H9 (cell line): ENCODE measurements around the gene KIF26B. TPM values are rescaled to one million over a fixed set of nuclear protein-coding genes. Genes with fewer than 3 reads are reported as not detected.

Source experiments
- DNase-seq: peaks from one replicate; pipeline ENCODE4 v3.0.0-alpha.2; 2017
- H2AFZ ChIP-seq: one replicate; pipeline ENCODE4 v1.6.1; 2013; ENCODE audit warnings: mild to moderate bottlenecking, low read length, control low read depth, moderate library complexity
- H2AK5ac ChIP-seq: 2 replicates; pipeline ENCODE4 v1.6.1; 2013; ENCODE audit warnings: low read length, control low read depth, mixed read lengths; ENCODE audit not compliant: insufficient read length
- H2BK120ac ChIP-seq: one replicate; pipeline ENCODE4 v1.6.1; 2013; ENCODE audit warnings: low read depth, mild to moderate bottlenecking, low read length, control low read depth, inconsistent platforms; ENCODE audit not compliant: poor library complexity, severe bottlenecking
- H2BK12ac ChIP-seq: 2 replicates; pipeline ENCODE4 v1.6.1; 2013; ENCODE audit warnings: low read length, control low read depth, mixed read lengths, low read depth; ENCODE audit not compliant: insufficient read length
- H2BK15ac ChIP-seq: 2 replicates; pipeline ENCODE4 v1.6.1; 2013; ENCODE audit warnings: low read depth, low read length, control low read depth
- H2BK20ac ChIP-seq: one replicate; pipeline ENCODE4 v1.6.1; 2013; ENCODE audit warnings: low read depth, mild to moderate bottlenecking, low read length, control low read depth, inconsistent platforms; ENCODE audit not compliant: poor library complexity, severe bottlenecking
- H2BK5ac ChIP-seq: 2 replicates; pipeline ENCODE4 v1.6.1; 2013; ENCODE audit warnings: low read length, control low read depth, mixed read lengths; ENCODE audit not compliant: insufficient read length
- H3K14ac ChIP-seq: 2 replicates; pipeline ENCODE4 v1.6.1; 2013; ENCODE audit warnings: low read length, control low read depth; ENCODE audit not compliant: insufficient read depth
- H3K18ac ChIP-seq: 2 replicates; pipeline ENCODE4 v1.6.1; 2013; ENCODE audit warnings: low read depth, mild to moderate bottlenecking, mixed read lengths, low read length, control low read depth; ENCODE audit not compliant: insufficient read length
- H3K23ac ChIP-seq: 2 replicates; pipeline ENCODE4 v1.6.1; 2013; ENCODE audit warnings: low read length, control low read depth, mixed read lengths, low read depth; ENCODE audit not compliant: insufficient read length
- H3K23me2 ChIP-seq: 2 replicates; pipeline ENCODE4 v1.6.1; 2013; ENCODE audit warnings: low read depth, mild to moderate bottlenecking, mixed read lengths, low read length, control low read depth; ENCODE audit not compliant: insufficient read length, poor library complexity, severe bottlenecking
- H3K27ac ChIP-seq: 2 replicates; pipeline ENCODE4 v1.5.1; 2013; ENCODE audit warnings: low read length, control low read depth, mixed read lengths, low read depth; ENCODE audit not compliant: insufficient read length
- H3K27me3 ChIP-seq: 2 replicates; pipeline ENCODE4 v1.6.1; 2013; ENCODE audit warnings: low read length, control low read depth, inconsistent platforms; ENCODE audit not compliant: insufficient read depth
- H3K4ac ChIP-seq: 2 replicates; pipeline ENCODE4 v1.6.1; 2013; ENCODE audit warnings: low read depth, mild to moderate bottlenecking, control low read depth, inconsistent platforms, low read length, moderate library complexity
- H3K4me1 ChIP-seq: 2 replicates; pipeline ENCODE4 v1.6.1; 2013; ENCODE audit warnings: low read length, control low read depth, inconsistent platforms; ENCODE audit not compliant: insufficient read depth
- H3K4me2 ChIP-seq: 2 replicates; pipeline ENCODE4 v1.6.1; 2013; ENCODE audit warnings: low read length, control low read depth, mixed read lengths; ENCODE audit not compliant: insufficient read length, insufficient read depth
- H3K56ac ChIP-seq: 2 replicates; pipeline ENCODE4 v1.6.1; 2013; ENCODE audit warnings: low read depth, mild to moderate bottlenecking, mixed read lengths, low read length, control low read depth; ENCODE audit not compliant: insufficient read length
- H3K79me1 ChIP-seq: 2 replicates; pipeline ENCODE4 v1.6.1; 2013; ENCODE audit warnings: low read depth, mild to moderate bottlenecking, moderate library complexity, low read length, control low read depth, inconsistent platforms; ENCODE audit not compliant: insufficient read depth, poor library complexity, severe bottlenecking
- H3K79me2 ChIP-seq: 2 replicates; pipeline ENCODE4 v1.6.1; 2013; ENCODE audit warnings: low read length, control low read depth, inconsistent platforms; ENCODE audit not compliant: insufficient read depth
- H3K9ac ChIP-seq: 2 replicates; pipeline ENCODE4 v1.6.1; 2013; ENCODE audit warnings: low read length, control low read depth, mixed read lengths; ENCODE audit not compliant: insufficient read length; ENCODE audit errors: extremely low read depth
- H3K9me3 ChIP-seq: one replicate; pipeline ENCODE4 v1.6.1; 2013; ENCODE audit warnings: low read depth, low read length, inconsistent platforms; ENCODE audit not compliant: control insufficient read depth
- H3T11ph ChIP-seq: one replicate; pipeline ENCODE4 v1.6.1; 2013; ENCODE audit warnings: mild to moderate bottlenecking, low read length, control low read depth, inconsistent platforms
- H4K20me1 ChIP-seq: one replicate; pipeline ENCODE4 v1.6.1; 2013; ENCODE audit not compliant: control insufficient read depth, insufficient read length, insufficient read depth
- H4K5ac ChIP-seq: 2 replicates; pipeline ENCODE4 v1.6.1; 2013; ENCODE audit warnings: low read depth, mild to moderate bottlenecking, mixed read lengths, low read length, control low read depth; ENCODE audit not compliant: insufficient read length
- H4K8ac ChIP-seq: replicated peaks from 2 replicates; pipeline ENCODE4 v1.6.1; 2013; ENCODE audit warnings: low read length, control low read depth, mixed read lengths, low read depth; ENCODE audit not compliant: insufficient read length
- H4K91ac ChIP-seq: 2 replicates; pipeline ENCODE4 v1.6.1; 2013; ENCODE audit warnings: low read depth, mild to moderate bottlenecking, moderate library complexity, mixed read lengths, low read length, control low read depth; ENCODE audit not compliant: insufficient read length
- H3K27ac Mint-ChIP-seq, 3 experiments: 2 replicates in 2 of 3; 3 replicates in 1 of 3; pipeline ENCODE4 v1.8.0; 2020 to 2021; ENCODE audit warnings: mixed read lengths in 3 of 3, mild to moderate bottlenecking in 1 of 3, moderate library complexity in 1 of 3
- H3K27me3 Mint-ChIP-seq: 2 replicates; pipeline ENCODE4 v1.8.0; 2021; ENCODE audit warnings: low read depth, mild to moderate bottlenecking, moderate library complexity, mixed read lengths
- H3K36me3 Mint-ChIP-seq, 3 experiments: 2 replicates in 2 of 3; 3 replicates in 1 of 3; pipeline ENCODE4 v1.8.0; 2020 to 2021; ENCODE audit warnings: low read depth in 3 of 3, mixed read lengths in 3 of 3; ENCODE audit not compliant: insufficient read depth in 1 of 3
- H3K4me1 Mint-ChIP-seq, 2 experiments: 2 replicates each; pipeline ENCODE4 v1.8.0; 2020; ENCODE audit warnings: mixed read lengths in 2 of 2
- H3K4me3 Mint-ChIP-seq, 2 experiments: 2 replicates in 1 of 2; 3 replicates in 1 of 2; pipeline ENCODE4 v1.8.0; 2020 to 2021; ENCODE audit warnings: mild to moderate bottlenecking in 2 of 2, mixed read lengths in 2 of 2, moderate library complexity in 1 of 2
- H3K9me3 Mint-ChIP-seq, 2 experiments: 2 replicates in 1 of 2; 3 replicates in 1 of 2; pipeline ENCODE4 v1.8.0; 2020; ENCODE audit warnings: mild to moderate bottlenecking in 2 of 2, mixed read lengths in 2 of 2, moderate library complexity in 1 of 2
- CTCF ChIP-seq: fragments of 200-600 bp; sonication (generic); conservative IDR thresholded peaks from 3 replicates; pipeline ENCODE4 v1.8.0; 2021; ENCODE audit warnings: antibody characterized with exemption, mild to moderate bottlenecking
- WGBS: extraction: QIAGEN DNeasy Blood & Tissue Kit; methylation state at CpG from one replicate; pipeline ENCODE4 v1.1.7; 2013; ENCODE audit warnings: missing lambda C conversion rate, low lambda C conversion rate, mixed read lengths; ENCODE audit not compliant: insufficient read length; ENCODE audit errors: extremely low coverage; 5-methylcytosine and 5-hydroxymethylcytosine counted together
- total RNA-seq: library from RNA; stranded (reverse); gene quantifications from 2 replicates; pipeline ENCODE4 v1.2.1, GENCODE V29; 2021

The KIF26B gene
- total RNA-seq, 1 experiment from 2014 or later = 0.13 TPM

GRCh38 chr1:245603311-245603865 lies 448.6 kb downstream of the KIF26B start:
- no peak overlapping the region for H3T11ph ChIP-seq
- H3K9ac ChIP-seq = no peak overlapping the region
- no peak overlapping the region for H2BK15ac ChIP-seq
- no peak overlapping the region for H4K91ac ChIP-seq
- no peaks in the 10 kb centered on the region for H3K79me1 ChIP-seq
- H3K18ac ChIP-seq = no peak overlapping the region
- no peak overlapping the region for H2AFZ ChIP-seq
- no peak overlapping the region for H3K4ac ChIP-seq
- H3K23me2 ChIP-seq = no peaks in the 10 kb centered on the region
- H3K4me1 ChIP-seq = no peaks in the 10 kb centered on the region
- no peaks in the 10 kb centered on the region for H3K27me3 ChIP-seq
- no peaks in the 10 kb centered on the region for H3K9me3 Mint-ChIP-seq
- no peak overlapping the region for H3K27ac ChIP-seq
- WGBS = no CpG with 5 or more reads among the region's 6 CpGs
- no peak overlapping the region for H2BK12ac ChIP-seq
- H3K36me3 Mint-ChIP-seq = no peaks in the 10 kb centered on the region
- peaks cover 2% of the 10 kb centered on the region; the same call in 1 of the 2 replicates for H3K27me3 Mint-ChIP-seq
- H2BK120ac ChIP-seq = no peak overlapping the region
- no peak overlapping the region for H3K4me2 ChIP-seq
- no peak for TF ChIP-seq CTCF
- H4K8ac ChIP-seq = no peak overlapping the region
- no peak overlapping the region for H3K56ac ChIP-seq
- H4K5ac ChIP-seq = no peak overlapping the region
- no peak overlapping the region for H3K14ac ChIP-seq
- DNase-seq = no peak
- H3K79me2 ChIP-seq = no peaks in the 10 kb centered on the region
- no peak overlapping the region for H3K23ac ChIP-seq
- no peak overlapping the region for H2AK5ac ChIP-seq
- no peak overlapping the region for H3K4me3 Mint-ChIP-seq
- H3K9me3 ChIP-seq = no peaks in the 10 kb centered on the region
- no peak overlapping the region for H2BK20ac ChIP-seq
- H3K27ac Mint-ChIP-seq = no peak overlapping the region
- H2BK5ac ChIP-seq = no peak overlapping the region
- H3K4me1 Mint-ChIP-seq = peaks cover 3 to 6% of the 10 kb centered on the region in 2 experiments; a peak in 3 of 4 replicates
- H4K20me1 ChIP-seq = no peaks in the 10 kb centered on the region
